CD4-positive, alpha-beta T cell treated with Interleukin-17A for 4 hours (primary cell): ENCODE measurements around the gene URI1.

Source experiments
- DNase-seq: peaks from one replicate; pipeline ENCODE4 v3.0.0-alpha.2; 2020; ENCODE audit warnings: mixed read lengths

URI1 gene

GRCh38 chr19:29976151-29976943 lies 34.3 kb downstream of the URI1 start:
- DNase-seq, result no peak

- DNase-seq, result no peak
These were observed 36.0 kb downstream of the URI1 start for GRCh38 chr19:29978080-29978479.

- DNase-seq, result no peak
These were observed 41.5 kb downstream of the URI1 start for GRCh38 chr19:29983568-29983967.

GRCh38 chr19:29985196-29985595 lies 43.2 kb downstream of the URI1 start:
- DNase-seq, result no peak

GRCh38 chr19:29988351-29988750 lies 46.3 kb downstream of the URI1 start:
- no peak for DNase-seq

- no peak for DNase-seq
These were observed 50.3 kb downstream of the URI1 start for GRCh38 chr19:29992233-29992867.

GRCh38 chr19:29999490-29999889 lies 57.5 kb downstream of the URI1 start:
- DNase-seq, result no peak

GRCh38 chr19:30000862-30001261 lies 58.8 kb downstream of the URI1 start:
- DNase-seq, result no peak

- DNase-seq, result no peak
These were observed 59.3 kb downstream of the URI1 start for GRCh38 chr19:30001301-30001700.

- DNase-seq, result no peak
These were observed 59.8 kb downstream of the URI1 start for GRCh38 chr19:30001791-30002190.

- no peak for DNase-seq
These were observed 61.8 kb downstream of the URI1 start for GRCh38 chr19:30003866-30004265.

GRCh38 chr19:30004403-30004802 lies 62.4 kb downstream of the URI1 start:
- DNase-seq, result no peak

- no peak for DNase-seq
These were observed 64.2 kb downstream of the URI1 start for GRCh38 chr19:30006207-30006606.

- DNase-seq, result no peak
These were observed 66.1 kb downstream of the URI1 start for GRCh38 chr19:30008169-30008568.

- no peak for DNase-seq
These were observed 67.0 kb downstream of the URI1 start for GRCh38 chr19:30009013-30009412.

- DNase-seq, result no peak
These were observed 69.1 kb downstream of the URI1 start for GRCh38 chr19:30011051-30011578.

- no peak for DNase-seq
These were observed 72.7 kb downstream of the URI1 start for GRCh38 chr19:30014770-30015169.

GRCh38 chr19:30017172-30017571 lies 75.1 kb downstream of the URI1 start:
- DNase-seq, result no peak

- DNase-seq, result no peak
These were observed 78.2 kb downstream of the URI1 start for GRCh38 chr19:30020189-30020588.

GRCh38 chr19:30022659-30023058 lies 80.6 kb downstream of the URI1 start:
- DNase-seq, result no peak

- DNase-seq, result no peak
These were observed 81.3 kb downstream of the URI1 start for GRCh38 chr19:30023330-30023729.

- no peak for DNase-seq
These were observed 82.1 kb downstream of the URI1 start for GRCh38 chr19:30024091-30024490.

GRCh38 chr19:30026933-30027332 lies 84.9 kb downstream of the URI1 start:
- DNase-seq, result no peak
